CD4-positive, alpha-beta T cell (primary cell): ENCODE results near the gene SLC2A5. TPM values are rescaled to one million over a fixed set of nuclear protein-coding genes. Genes with fewer than 3 reads are reported as not detected.
A peak's percentile ranks its signal among the peaks of the same experiment; 100 is the strongest.

ENCODE experiments used
- ATAC-seq: fragments of 200-7000 bp; cut with Tn5 transposase; one replicate; pipeline ENCODE4 v1.10.0; 2022; ENCODE audit warnings: mild to moderate bottlenecking; ENCODE audit not compliant: poor library complexity
- CTCF ChIA-PET: fragments of 350-600 bp; sonication (Branson Sonifier 250); formaldehyde crosslinking; loops from one replicate; lab custom pipeline; 2021; ENCODE audit warnings: antibody characterized with exemption, inconsistent platforms; lab: Charles Lee
- POLR2A ChIA-PET: fragments of 350-600 bp; sonication (Branson Sonifier 250); formaldehyde crosslinking; loops from one replicate; lab custom pipeline; 2021; ENCODE audit warnings: antibody characterized with exemption, inconsistent platforms; lab: Charles Lee
- DNase-seq, 14 experiments: peaks; one replicate each; pipeline ENCODE4 v3.0.0-alpha.2; 2013 to 2020; ENCODE audit warnings: mixed read lengths in 2 of 14
- H3K27ac ChIP-seq, 2 donors: one replicate each; pipeline versions ENCODE4 v1.5.1 to v1.7.0; 2013; ENCODE audit warnings: low read length in 2 of 2, low read depth in 1 of 2, mild to moderate bottlenecking in 1 of 2
- H3K27me3 ChIP-seq, 2 experiments: 1 replicate in 1 of 2; 2 replicates in 1 of 2; pipeline versions ENCODE4 v1.6.1 to v1.7.0; 2013; ENCODE audit warnings: low read length in 2 of 2, control low read depth in 1 of 2, mild to moderate bottlenecking in 1 of 2, moderate library complexity in 1 of 2; ENCODE audit not compliant: insufficient read depth in 2 of 2, control insufficient read depth in 1 of 2
- H3K36me3 ChIP-seq: one replicate; pipeline ENCODE4 v1.6.1; 2013; ENCODE audit warnings: low read length, control low read depth; ENCODE audit not compliant: insufficient read depth
- H3K4me1 ChIP-seq: one replicate; pipeline ENCODE4 v1.6.1; 2013; ENCODE audit warnings: low read length, control low read depth; ENCODE audit not compliant: insufficient read depth
- H3K4me3 ChIP-seq: one replicate; pipeline ENCODE4 v1.5.1; 2013; ENCODE audit warnings: mild to moderate bottlenecking, low read length, moderate library complexity
- H3K9me3 ChIP-seq, 2 experiments: 1 replicate in 1 of 2; 2 replicates in 1 of 2; pipeline versions ENCODE4 v1.6.1 to v1.7.0; 2013; ENCODE audit warnings: low read length in 2 of 2, mild to moderate bottlenecking in 2 of 2, control low read depth in 1 of 2, moderate library complexity in 1 of 2; ENCODE audit not compliant: control insufficient read depth in 1 of 2, insufficient read depth in 1 of 2
- H3K27ac Mint-ChIP-seq: one replicate; pipeline ENCODE4 v1.8.0; 2020; ENCODE audit warnings: mixed read lengths
- H3K27me3 Mint-ChIP-seq: one replicate; pipeline ENCODE4 v1.8.0; 2021; ENCODE audit warnings: mixed read lengths
- H3K36me3 Mint-ChIP-seq: one replicate; pipeline ENCODE4 v1.8.0; 2021; ENCODE audit warnings: low read depth, mixed read lengths
- H3K4me1 Mint-ChIP-seq: one replicate; pipeline ENCODE4 v1.8.0; 2021; ENCODE audit warnings: low read depth, mixed read lengths
- H3K4me3 Mint-ChIP-seq: one replicate; pipeline ENCODE4 v1.8.0; 2020; ENCODE audit warnings: mild to moderate bottlenecking, mixed read lengths
- H3K9me3 Mint-ChIP-seq: one replicate; pipeline ENCODE4 v1.8.0; 2020; ENCODE audit warnings: mixed read lengths
- intact Hi-C, 2 experiments: fragments of 100-400 bp; cut with DNase I in 1 of 2; cut with micrococcal nuclease in 1 of 2; formaldehyde crosslinking; loops; one replicate each; pipeline versions ENCODE4 v1.15.1 to v1.9.0; 2023 to 2025; cut with DNase I, micrococcal nuclease
- total RNA-seq, 174 experiments: library from RNA in 2 of 174; stranded (reverse) in 2 of 174; gene quantifications; one replicate each; pipeline ENCODE4 v1.2.3 and lab custom pipeline; 2021 to 2026
- TF ChIP-seq, protein P1 (sequence below): fragments of 200-600 bp; IDR thresholded peaks from one replicate; pipeline ENCODE4 v1.8.0; 2022; ENCODE audit warnings: antibody characterized with exemption, mild to moderate bottlenecking

SLC2A5 gene
- total RNA-seq, 2 experiments from 2014 or later, result not detected

DNA sequence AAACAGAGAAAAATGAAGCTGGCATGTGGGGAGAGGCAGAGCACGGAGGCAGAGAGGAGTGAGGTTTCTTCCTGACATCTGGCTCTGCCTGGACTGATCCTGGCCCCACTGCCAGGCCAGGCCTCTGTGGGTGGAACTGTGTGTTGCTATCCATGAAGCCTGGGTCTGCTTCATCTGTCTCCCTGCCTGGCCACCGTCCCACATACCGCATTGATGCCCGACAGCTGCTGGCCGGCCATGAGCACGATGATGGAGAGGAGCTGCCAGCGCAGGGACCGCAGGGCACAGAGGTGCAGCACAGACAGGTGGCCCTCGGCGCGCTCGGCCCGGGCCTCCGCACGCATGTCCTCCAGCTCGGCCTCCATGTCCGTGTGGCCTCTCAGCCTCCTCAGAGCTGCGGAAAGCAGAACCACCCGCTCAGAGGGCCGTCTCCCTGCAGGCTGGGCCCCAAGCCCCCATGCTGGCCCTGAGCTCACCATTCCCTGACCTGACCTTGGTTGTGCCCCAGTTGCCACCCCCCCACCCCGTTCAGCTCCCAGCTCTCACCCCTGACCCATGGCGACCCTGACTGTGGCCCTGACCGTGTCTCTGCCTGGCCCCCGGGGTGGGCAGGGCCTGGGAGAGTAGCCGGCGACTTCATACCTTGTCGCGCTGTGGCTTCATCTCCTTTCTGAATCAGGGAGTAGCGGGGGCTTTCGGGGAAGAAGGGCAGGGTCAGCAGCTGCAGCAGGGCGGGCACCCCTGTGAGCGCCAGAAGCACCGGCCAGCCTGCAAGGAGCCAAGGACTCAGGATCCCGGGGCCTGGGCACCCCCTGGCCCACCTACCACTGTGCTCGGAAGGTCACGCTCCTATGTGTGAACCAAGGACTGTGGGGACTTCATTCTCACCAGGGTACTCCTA, 54.7 kb downstream of the SLC2A5 start:
- TF ChIP-seq, protein P1, sequence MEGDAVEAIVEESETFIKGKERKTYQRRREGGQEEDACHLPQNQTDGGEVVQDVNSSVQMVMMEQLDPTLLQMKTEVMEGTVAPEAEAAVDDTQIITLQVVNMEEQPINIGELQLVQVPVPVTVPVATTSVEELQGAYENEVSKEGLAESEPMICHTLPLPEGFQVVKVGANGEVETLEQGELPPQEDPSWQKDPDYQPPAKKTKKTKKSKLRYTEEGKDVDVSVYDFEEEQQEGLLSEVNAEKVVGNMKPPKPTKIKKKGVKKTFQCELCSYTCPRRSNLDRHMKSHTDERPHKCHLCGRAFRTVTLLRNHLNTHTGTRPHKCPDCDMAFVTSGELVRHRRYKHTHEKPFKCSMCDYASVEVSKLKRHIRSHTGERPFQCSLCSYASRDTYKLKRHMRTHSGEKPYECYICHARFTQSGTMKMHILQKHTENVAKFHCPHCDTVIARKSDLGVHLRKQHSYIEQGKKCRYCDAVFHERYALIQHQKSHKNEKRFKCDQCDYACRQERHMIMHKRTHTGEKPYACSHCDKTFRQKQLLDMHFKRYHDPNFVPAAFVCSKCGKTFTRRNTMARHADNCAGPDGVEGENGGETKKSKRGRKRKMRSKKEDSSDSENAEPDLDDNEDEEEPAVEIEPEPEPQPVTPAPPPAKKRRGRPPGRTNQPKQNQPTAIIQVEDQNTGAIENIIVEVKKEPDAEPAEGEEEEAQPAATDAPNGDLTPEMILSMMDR, result no peak
- no peak overlapping the region for H3K27ac ChIP-seq
- no peaks in the 10 kb centered on the region for H3K27me3 ChIP-seq
- H3K9me3 ChIP-seq, result no peaks in the 10 kb centered on the region
- Mint-ChIP-seq H3K27me3 (peaks cover 3% of the 10 kb centered on the region), H3K36me3 (no peaks in the 10 kb centered on the region), H3K4me3 (no peak overlapping the region), H3K4me1 (no peaks in the 10 kb centered on the region), H3K27ac (no peak overlapping the region), H3K9me3 (no peaks in the 10 kb centered on the region)
- ChIA-PET POLR2A (no interaction called here), CTCF (interaction anchor here (0.6 to 3.0 kb wide), 2 partner anchors 10 to 54 kb away, joined by 4 to 9 read pairs; no protein-coding TSS in a partner anchor)
- H3K36me3 ChIP-seq, result no peaks in the 10 kb centered on the region
- intact Hi-C loops, result no loop called here
- DNase-seq (no peak), ATAC-seq (no peak)
- H3K4me1 ChIP-seq, result no peaks in the 10 kb centered on the region
- no peak overlapping the region for H3K4me3 ChIP-seq

DNA sequence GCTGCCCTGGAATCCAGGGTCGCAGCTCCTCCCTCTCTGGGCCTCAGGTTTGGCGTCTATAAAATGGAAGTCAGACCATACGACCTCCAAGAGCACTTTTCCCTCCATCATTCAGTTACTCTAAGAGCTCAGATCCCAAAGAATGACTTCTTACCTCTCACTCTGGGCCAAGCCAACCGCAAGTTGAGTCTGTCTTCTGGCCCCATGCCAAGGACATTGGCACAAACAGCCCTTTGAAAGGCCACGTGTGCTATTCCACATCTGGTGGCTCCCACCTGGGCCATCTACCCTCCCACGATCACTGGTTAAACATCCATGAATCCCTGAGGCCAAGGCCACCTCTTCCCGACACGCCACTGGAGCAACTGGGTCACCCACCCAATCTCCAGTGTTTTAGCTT, 55.6 kb downstream of the SLC2A5 start:
- Mint-ChIP-seq H3K27me3 (peaks cover 3% of the 10 kb centered on the region), H3K27ac (no peak overlapping the region), H3K36me3 (no peaks in the 10 kb centered on the region), H3K4me3 (no peak overlapping the region), H3K9me3 (no peaks in the 10 kb centered on the region), H3K4me1 (no peaks in the 10 kb centered on the region)
- ChIA-PET CTCF (interaction anchor here (3.0 kb wide), 1 partner anchor 9 kb away, joined by 9 read pairs; no protein-coding TSS in a partner anchor), POLR2A (no interaction called here)
- DNase-seq (no peak), ATAC-seq (no peak)
- intact Hi-C loops, result no loop called here
- H3K36me3 ChIP-seq, result no peaks in the 10 kb centered on the region
- TF ChIP-seq, protein P1, result no peak
- H3K4me1 ChIP-seq, result no peaks in the 10 kb centered on the region
- no peak overlapping the region for H3K27ac ChIP-seq
- H3K27me3 ChIP-seq, result no peaks in the 10 kb centered on the region
- H3K9me3 ChIP-seq, result no peaks in the 10 kb centered on the region
- no peak overlapping the region for H3K4me3 ChIP-seq

DNA sequence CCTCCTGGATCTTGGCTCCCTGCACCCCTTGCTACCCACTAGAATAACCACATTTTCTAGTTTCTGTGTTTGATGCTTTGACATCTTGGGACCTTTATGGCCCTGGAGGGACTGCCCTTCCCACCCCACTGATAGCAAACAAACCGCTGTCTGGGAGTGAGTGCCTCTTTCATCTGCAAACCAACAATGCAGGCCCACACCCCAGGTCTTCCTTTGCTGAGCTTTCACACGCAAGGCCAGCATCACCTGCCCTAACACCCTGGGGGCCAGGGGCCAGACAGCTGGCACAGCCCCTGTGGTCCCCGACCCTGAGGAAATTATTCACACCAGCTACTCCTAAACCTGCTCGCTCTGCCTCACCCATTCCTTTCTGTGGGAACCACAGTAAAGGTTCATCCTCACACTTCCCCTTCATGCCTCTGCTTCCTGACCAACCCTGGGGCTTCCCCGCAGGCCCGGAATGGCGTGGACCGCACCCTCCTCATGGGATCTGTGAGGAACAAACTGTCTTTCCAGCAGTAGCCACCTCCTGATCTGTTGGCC, 58.6 kb downstream of the SLC2A5 start:
- TF ChIP-seq, protein P1, result no peak
- intact Hi-C loops, result no loop called here
- ChIA-PET CTCF (interaction anchor here (0.5 to 0.6 kb wide), 2 partner anchors 98 to 165 kb away, joined by 3 to 4 read pairs; no protein-coding TSS in a partner anchor), POLR2A (no interaction called here)
- no peak overlapping the region for H3K4me3 ChIP-seq
- H3K36me3 ChIP-seq, result no peaks in the 10 kb centered on the region
- H3K27me3 Mint-ChIP-seq, result peaks cover 3% of the 10 kb centered on the region
- H3K27ac Mint-ChIP-seq, result no peak overlapping the region
- H3K9me3 ChIP-seq, result no peaks in the 10 kb centered on the region
- H3K36me3 Mint-ChIP-seq, result no peaks in the 10 kb centered on the region
- no peak overlapping the region for H3K27ac ChIP-seq
- H3K27me3 ChIP-seq, result no peaks in the 10 kb centered on the region
- no peaks in the 10 kb centered on the region for H3K4me1 ChIP-seq
- no peak for ATAC-seq
- H3K9me3 Mint-ChIP-seq, result no peaks in the 10 kb centered on the region
- DNase-seq, result peak in 2 of 14 experiments; percentile 43 to 46
- no peak overlapping the region for H3K4me3 Mint-ChIP-seq
- no peaks in the 10 kb centered on the region for H3K4me1 Mint-ChIP-seq
